ENCODE results near the gene PRRC1.
A peak's percentile ranks its signal among the peaks of the same experiment; 100 is the strongest.

DNA sequence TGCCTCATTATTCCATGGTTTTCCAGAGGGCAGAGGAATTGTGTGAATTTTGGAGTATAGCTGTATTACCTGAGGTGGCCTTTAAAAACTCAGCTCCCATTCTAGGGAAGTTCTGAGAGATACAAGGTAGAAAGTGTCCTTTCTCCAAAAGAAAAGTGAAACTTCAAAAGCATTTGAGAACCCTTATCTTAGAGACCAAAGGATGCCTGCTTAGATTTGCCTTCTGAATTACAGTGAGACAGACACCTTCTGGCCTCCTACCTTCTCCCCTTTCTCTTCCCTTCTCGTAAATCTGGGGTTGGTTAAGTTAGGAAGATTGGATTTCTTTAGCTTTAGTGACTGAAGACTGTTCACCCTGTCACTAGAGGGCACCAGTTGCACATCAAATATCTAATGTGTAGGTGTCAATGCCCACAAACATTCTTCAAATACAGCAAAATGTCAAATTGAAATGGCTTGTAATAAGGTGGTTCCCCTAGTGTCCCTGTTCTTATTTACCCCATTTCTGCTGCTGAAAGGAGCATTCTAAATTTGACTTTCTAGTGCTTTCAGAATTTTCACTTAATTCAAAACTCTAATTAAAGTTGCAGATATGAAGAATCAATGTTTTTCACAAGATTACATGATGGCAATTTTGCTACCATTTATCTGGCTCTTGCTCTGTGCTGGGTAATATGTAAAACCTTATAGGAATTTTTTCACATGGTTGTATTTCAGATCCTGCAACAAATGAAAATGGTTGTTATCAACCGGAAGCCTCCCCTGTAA is 46.7 kb downstream of the PRRC1 start:
- TF ChIP-seq, protein P1, sequence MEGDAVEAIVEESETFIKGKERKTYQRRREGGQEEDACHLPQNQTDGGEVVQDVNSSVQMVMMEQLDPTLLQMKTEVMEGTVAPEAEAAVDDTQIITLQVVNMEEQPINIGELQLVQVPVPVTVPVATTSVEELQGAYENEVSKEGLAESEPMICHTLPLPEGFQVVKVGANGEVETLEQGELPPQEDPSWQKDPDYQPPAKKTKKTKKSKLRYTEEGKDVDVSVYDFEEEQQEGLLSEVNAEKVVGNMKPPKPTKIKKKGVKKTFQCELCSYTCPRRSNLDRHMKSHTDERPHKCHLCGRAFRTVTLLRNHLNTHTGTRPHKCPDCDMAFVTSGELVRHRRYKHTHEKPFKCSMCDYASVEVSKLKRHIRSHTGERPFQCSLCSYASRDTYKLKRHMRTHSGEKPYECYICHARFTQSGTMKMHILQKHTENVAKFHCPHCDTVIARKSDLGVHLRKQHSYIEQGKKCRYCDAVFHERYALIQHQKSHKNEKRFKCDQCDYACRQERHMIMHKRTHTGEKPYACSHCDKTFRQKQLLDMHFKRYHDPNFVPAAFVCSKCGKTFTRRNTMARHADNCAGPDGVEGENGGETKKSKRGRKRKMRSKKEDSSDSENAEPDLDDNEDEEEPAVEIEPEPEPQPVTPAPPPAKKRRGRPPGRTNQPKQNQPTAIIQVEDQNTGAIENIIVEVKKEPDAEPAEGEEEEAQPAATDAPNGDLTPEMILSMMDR (IDR thresholded peaks at IDR 0.05): peak; percentile 55 to 89 (median 69)
- TF ChIP-seq POLR2A (IDR thresholded peaks at IDR 0.05): no peak

Data from gastroesophageal sphincter (tissue), 3 donors.